Measurements from ENCODE around the gene PLRG1.

GRCh38 chr4:154584259-154584658 is 34.1 kb upstream of the PLRG1 start:
- TF ChIP-seq CTCF (conservative IDR thresholded peaks at IDR 0.05): no peak
- TF ChIP-seq ZFX (IDR thresholded peaks at IDR 0.05): no peak
